ENCODE data around the gene TMPRSS4.

TMPRSS4 gene

DNA sequence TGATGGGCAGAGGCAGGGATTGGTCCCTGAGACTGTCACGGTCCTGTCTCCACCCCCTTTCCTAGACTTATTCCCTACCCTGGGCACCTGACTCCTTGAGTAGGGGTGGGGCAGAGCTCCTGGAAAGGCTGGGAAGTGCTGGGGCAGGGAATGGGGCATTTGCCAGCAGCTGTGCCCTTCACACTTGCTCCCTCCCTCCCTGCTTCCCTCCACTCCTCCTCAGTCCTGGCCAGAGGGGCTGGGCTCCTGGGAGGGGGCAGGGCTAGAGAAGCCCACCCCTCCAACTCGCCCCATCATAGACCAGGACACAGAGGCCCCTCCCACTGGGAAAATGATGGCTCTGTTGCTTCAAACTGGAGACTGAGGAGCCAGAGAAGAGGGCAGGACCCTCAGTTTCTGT lies 88.0 kb downstream of the TMPRSS4 start:
- Histone ChIP-seq H3K4me3 (no peak overlapping the region), H3K27ac (no peak overlapping the region)

DNA sequence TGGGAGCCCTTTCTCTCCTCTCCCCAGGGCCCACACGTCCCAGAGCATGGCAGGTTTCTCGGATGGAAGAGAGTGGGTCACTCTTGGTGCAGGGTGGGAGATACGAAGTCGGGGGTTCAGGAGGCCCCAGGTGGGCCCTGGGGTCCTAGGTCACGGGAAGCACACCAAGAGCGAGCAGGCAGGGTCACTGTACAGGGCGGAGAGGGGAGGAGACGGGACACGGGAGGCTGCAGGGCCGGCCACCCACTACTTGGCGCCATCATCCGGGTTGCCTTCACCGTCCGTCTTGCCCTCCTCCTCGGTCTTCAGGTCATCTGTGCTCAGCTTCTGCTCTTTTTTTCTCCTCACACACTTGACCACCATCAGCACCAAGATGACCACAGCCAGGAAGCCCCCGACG lies 89.8 kb downstream of the TMPRSS4 start:
- H3K27ac ChIP-seq, result no peak overlapping the region
- no peak overlapping the region for H3K4me3 ChIP-seq

DNA sequence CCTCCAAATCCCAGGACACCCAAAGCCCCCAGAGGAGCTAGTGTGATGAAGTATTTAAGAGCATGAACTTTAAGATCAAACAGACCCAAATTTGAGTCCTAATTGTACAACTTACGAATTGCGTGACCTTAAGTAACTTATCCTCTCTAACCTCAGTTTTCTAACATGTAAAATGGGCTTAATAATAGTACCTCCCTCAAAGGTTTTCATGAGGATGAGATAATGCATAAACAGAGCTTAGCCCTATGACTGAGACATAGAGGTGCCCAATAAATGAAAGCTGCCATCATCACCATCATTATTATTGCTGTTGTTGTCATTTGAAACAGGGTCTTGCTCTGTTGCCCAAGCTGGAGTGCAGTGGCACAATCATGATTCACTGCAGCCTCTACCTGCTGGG lies 90.4 kb downstream of the TMPRSS4 start:
- H3K4me3 ChIP-seq, result no peak overlapping the region

DNA sequence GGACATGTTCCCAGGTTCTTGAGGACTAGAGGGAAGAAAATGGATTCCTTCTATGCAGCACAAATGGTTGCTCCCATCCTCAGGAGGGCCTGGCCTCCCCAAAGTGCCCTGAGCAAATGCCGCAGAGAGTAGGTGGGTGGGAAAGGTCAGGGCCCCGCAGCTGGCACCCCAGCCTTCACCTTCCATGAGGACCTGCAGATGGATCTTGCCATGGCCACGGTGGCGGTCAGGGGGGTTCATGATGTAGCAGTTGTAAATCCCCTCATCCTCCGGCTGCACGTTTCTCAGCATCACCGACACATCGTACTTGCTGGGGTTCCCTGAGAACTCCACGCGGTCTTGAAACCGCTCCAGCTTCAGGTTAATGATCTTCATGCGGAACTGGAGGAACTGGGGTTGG lies 91.0 kb downstream of the TMPRSS4 start:
- H3K27ac ChIP-seq, result no peak overlapping the region

More for the DNA sequence above, 90.4 kb downstream of the TMPRSS4 start:
- H3K27ac ChIP-seq, result no peak overlapping the region

DNA sequence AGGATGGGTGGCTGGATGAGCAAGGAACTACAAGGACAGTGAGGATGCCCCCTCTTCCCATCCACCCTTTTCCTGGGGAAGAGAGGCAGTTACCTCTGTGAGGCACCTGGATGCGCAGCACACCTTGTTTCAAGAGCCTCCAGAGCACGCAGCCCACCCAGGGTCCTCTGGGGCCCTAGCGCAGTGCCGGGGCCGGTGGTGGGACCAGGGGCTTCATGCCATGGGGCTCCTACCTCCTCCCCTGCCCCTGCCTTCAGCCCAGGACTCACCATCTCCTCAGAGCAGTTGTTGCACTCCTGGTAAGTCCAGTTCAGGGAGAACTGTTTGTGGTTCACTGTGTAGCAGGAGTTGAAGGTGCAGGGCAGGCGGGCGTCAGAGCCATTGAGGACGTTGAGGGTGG lies 91.4 kb downstream of the TMPRSS4 start:
- no peak overlapping the region for H3K4me3 ChIP-seq
- no peak overlapping the region for H3K27ac ChIP-seq

More for the DNA sequence above, 91.0 kb downstream of the TMPRSS4 start:
- no peak overlapping the region for H3K4me3 ChIP-seq

DNA sequence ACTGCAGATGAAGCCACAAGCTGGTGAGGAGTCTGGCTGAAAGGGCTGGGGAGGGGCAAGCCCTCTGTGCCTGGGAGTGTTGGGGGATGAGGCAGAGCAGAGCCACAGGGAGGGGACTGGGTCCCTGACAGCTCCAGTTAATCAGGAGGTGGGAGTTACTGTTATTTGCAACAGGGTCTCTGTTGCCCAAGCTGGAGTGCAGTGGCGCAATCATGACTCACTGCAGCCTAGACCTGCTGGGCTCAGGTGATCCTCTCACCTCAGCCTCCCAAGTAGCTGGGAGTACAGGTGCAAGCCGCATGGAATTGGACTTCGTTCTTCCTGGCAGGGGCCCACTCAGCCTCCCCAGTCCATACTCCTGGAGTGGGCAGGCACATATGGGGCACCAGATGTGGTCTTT lies 91.9 kb downstream of the TMPRSS4 start:
- H3K4me3 ChIP-seq, result no peak overlapping the region
- H3K27ac ChIP-seq, result no peak overlapping the region

DNA sequence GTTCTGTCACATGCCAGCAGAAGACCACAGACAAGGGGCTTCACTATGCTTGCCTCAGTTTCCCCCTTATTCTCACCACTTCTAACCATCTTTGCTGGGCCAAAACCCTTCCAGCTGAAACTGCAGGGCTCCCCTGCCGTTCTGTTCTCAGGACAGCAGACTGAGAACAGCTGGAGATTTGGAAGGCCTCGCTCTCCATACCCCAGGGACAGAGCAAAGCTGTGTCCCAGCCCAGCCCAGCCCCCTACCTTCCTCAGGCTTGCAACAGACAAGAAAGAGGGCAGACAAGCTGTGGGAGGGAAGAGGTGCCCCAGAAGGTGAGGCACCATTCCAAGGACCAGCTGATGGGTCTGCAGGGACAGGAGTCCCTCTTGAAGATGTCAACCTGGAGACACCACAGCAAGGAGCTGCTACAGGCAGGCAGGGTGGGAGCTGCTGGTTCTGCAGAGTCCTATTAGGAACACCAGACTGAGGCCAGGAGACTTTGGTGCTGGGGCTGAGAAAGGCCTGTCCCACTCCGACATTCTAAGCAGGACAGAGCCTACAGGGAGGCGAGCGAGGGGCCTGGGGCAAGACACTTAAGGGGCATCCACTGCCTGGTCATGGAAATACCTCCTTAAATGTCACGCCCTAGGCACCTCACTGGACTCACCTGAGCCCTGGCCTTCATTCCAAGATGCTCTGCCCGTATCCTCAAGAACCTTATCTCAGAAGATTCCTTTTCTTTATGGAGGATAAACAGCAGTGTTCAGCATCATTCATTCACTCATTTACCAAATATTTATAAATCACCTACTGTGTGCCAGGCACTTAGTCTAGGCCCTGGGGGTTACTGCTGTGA lies 92.6 kb downstream of the TMPRSS4 start:
- Histone ChIP-seq H3K27ac (no peak overlapping the region), H3K4me3 (no peak overlapping the region)

DNA sequence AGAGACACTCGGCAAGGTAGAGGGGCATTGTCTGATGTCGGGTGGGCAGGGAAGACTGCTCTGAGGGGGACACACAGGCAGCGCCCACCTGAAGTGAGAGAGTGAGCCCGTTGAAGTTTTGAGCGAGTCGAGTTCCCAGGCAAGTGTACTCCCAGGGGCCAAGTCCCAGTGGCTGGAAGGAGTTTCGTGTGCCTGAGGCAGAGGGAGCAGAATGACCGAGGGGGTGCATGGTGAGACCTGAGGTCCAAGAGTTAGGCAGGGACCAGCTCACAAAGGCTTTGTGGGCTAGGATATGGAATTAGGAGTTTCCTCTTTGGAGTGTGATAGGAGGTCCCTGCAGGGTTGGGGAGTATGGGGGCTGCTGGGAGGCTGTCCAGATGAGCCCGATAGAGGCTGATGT lies 93.4 kb downstream of the TMPRSS4 start:
- Histone ChIP-seq H3K4me3 (no peak overlapping the region), H3K27ac (no peak overlapping the region)

DNA sequence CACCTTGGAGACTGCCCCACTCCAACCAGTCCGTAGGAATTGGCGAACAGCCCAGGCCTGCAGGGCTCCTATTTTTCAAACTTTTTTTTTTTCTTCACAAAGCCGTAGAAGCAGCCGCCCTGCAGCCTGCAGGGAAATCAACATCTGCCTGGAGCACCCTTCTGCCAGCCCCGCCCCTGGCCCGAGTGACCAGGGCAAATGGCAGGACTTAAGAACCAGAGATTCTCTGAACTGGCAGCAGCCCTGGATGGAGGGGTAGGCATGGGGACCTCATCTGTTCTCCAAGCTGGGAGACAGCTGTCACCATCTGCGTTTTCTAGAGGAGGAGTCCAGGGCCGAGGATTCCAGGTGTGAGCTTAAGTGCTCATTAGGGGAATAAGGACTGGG lies 94.0 kb downstream of the TMPRSS4 start:
- no peak overlapping the region for H3K4me3 ChIP-seq
- H3K27ac ChIP-seq, result no peak overlapping the region

All from skin epidermis (tissue), 12 donors.